Measurements from ENCODE around the gene GFER.

- TF ChIP-seq EZH2 (IDR thresholded peaks at IDR 0.05; ENCODE audit: borderline replicate concordance, low read depth, low read length, poor library complexity, severe bottlenecking), result no peak
- TF ChIP-seq CTCF (conservative IDR thresholded peaks at IDR 0.05; ENCODE audit: low read depth, low read length), result no peak
These were observed 4.5 kb upstream of the GFER start for GRCh38 chr16:1979271-1980029.
